Right lobe of liver (tissue), 6 donors: Measurements from ENCODE around the gene DHRSX. TPM values are rescaled to one million over a fixed set of nuclear protein-coding genes. Genes with fewer than 3 reads are reported as not detected.
"Not testable (repeated sequence)": the region's sequence is repeated elsewhere in the genome, so short reads cannot be mapped to it uniquely, and the experiment has no call there.

ENCODE experiments used
- ATAC-seq, 4 donors: fragments of 200-7000 bp; cut with Tn5 transposase; one replicate each; pipeline ENCODE4 v1.9.1; 2020; ENCODE audit warnings: mild to moderate bottlenecking in 4 of 4, moderate library complexity in 4 of 4
- DNase-seq, 3 donors: peaks; one replicate each; pipeline ENCODE4 v3.0.0-alpha.2; 2020
- H3K27ac ChIP-seq, 3 donors: fragments of 200-600 bp; one replicate each; pipeline ENCODE4 v1.8.0; 2022
- H3K27me3 ChIP-seq, 2 donors: fragments of 200-600 bp; one replicate each; pipeline ENCODE4 v1.8.0; 2022
- H3K36me3 ChIP-seq, 4 donors: fragments of 200-600 bp; sonication (generic) in 1 of 4; one replicate each; pipeline versions ENCODE4 v1.5.1 to v1.8.0; 2017 to 2022; ENCODE audit warnings: control low read depth in 1 of 4
- H3K4me1 ChIP-seq, 4 donors: fragments of 200-600 bp; sonication (generic) in 1 of 4; one replicate each; pipeline versions ENCODE4 v1.5.1 to v1.8.0; 2017 to 2022; ENCODE audit warnings: control low read depth in 1 of 4
- H3K4me3 ChIP-seq, 3 donors: fragments of 200-600 bp; one replicate each; pipeline ENCODE4 v1.8.0; 2022
- H3K9me3 ChIP-seq, 4 donors: fragments of 200-600 bp; sonication (generic) in 1 of 4; one replicate each; pipeline versions ENCODE4 v1.5.1 to v1.8.0; 2017 to 2022; ENCODE audit warnings: control low read depth in 1 of 4
- POLR2A ChIP-seq: fragments of 450-650 bp; IDR thresholded peaks from one replicate; pipeline ENCODE4 v1.6.1; 2017; ENCODE audit warnings: antibody characterized with exemption, mild to moderate bottlenecking
- WGBS: methylation state at CpG from one replicate; pipeline ENCODE4 v1.1.6; 2018; ENCODE audit warnings: low coverage, low lambda C conversion rate; ENCODE audit not compliant: insufficient coverage; ENCODE audit errors: missing lambda C conversion rate; 5-methylcytosine and 5-hydroxymethylcytosine counted together
- intact Hi-C, 2 donors: fragments of 100-400 bp; cut with DNase I; formaldehyde crosslinking; loops; one replicate each; pipeline versions ENCODE4 v1.11.2 to v1.14.1; 2022
- total RNA-seq, 6 experiments: library from RNA; depleted of rRNA in 2 of 6; stranded (reverse); fragments of >200 nt in 2 of 6; fragmentation: NEBNext Ultra II Directional in 3 of 6; extraction: Animal tissue kit (Norgen Biotek cat#: 25700) in 3 of 6; gene quantifications; one replicate each; pipeline versions ENCODE4 v1.1.0 to v1.2.4, GENCODE V29; 2016 to 2023
- TF ChIP-seq, protein P1 (sequence below), 4 donors: fragments of 200-600 bp in 3 of 4; fragments of 450-650 bp in 1 of 4; IDR thresholded peaks; one replicate each; pipeline versions ENCODE4 v1.5.1 to v1.8.0; 2016 to 2022; ENCODE audit warnings: antibody characterized with exemption in 4 of 4, mild to moderate bottlenecking in 2 of 4
- donor health status: DM: no; HTN: yes; CAD: no.
- donor health status: DM: no; HTN: no; CAD: no.
- donor health status: DM: no; HTN: no; CAD: no.
- donor health status: DM: no; HTN: yes; CAD: no.
- donor health status: DM: no; HTN: yes; CAD: no.

The DHRSX gene
- total RNA-seq, 6 experiments from 2014 or later: 15.6 to 34.5 (median 29.0) TPM

DNA sequence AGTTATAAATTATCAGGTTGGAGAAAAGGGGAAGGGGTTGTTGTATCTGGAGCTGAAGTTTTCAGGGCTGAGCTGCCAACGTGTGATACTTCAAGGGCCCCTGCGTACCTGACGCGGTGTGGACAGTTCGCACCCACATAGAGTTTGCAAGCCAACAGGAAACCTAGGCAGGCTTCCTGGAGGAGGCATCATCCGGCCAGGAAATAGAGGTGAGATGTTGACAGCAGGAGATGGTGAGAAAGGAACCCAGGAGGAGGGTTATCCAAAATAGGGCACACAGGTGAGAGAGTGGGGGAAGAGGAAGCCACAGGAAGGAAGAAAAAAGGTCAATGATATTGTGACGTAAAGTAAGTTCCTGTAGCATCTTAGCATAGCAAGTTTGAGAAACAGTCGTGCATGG is 127.2 kb downstream of the DHRSX start:
- H3K4me1 ChIP-seq: peaks cover 0 to 3% (median 0%) of the 10 kb centered on the region in 4 donors
- H3K4me3 ChIP-seq: no peak overlapping the region
- intact Hi-C loops: no loop called here
- no peak overlapping the region for H3K27ac ChIP-seq
- no peaks in the 10 kb centered on the region for H3K27me3 ChIP-seq
- H3K9me3 ChIP-seq: no peaks in the 10 kb centered on the region
- TF ChIP-seq POLR2A: no peak
- no peak for ATAC-seq
- WGBS: 89% methylated on average over 8 of the region's 8 CpGs
- no peaks in the 10 kb centered on the region for H3K36me3 ChIP-seq
- no peak for DNase-seq

DNA sequence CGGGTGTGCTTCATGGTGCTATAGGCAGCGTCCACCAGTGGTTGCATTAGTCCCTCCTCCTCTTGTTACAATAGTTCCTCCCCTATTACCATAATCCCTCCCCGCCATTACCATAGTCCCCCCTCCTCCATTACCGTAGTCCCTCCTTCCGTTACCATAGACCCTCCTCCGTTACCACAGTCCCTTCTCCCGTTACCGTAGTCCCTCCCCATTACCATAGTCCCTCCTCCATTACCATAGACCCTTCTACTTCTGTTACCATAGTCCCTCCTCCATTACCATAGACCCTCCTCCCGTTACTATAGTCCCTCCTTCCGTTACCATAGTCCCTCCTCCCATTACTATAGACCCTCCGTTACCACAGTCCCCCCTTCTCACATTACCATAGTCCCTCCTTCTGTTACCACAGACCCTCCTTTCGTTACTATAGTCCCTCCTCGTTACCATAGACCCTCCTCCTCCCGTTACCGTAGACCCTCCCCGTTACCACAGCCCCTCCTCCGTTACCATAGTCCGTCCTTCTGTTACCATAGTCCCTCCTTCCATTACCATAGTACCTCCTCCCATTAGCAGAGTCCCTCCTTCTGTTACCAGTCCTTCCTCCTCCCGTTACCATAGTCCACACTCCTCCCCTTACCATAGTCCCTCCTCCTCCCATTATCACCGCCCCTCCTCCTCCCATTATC is 129.6 kb downstream of the DHRSX start:
- intact Hi-C loops: no loop called here
- Histone ChIP-seq H3K9me3 (no peaks in the 10 kb centered on the region), H3K27ac (no peak overlapping the region), H3K27me3 (no peaks in the 10 kb centered on the region), H3K4me3 (no peak overlapping the region), H3K4me1 (no peaks in the 10 kb centered on the region), H3K36me3 (no peaks in the 10 kb centered on the region)
- TF ChIP-seq, protein P1, sequence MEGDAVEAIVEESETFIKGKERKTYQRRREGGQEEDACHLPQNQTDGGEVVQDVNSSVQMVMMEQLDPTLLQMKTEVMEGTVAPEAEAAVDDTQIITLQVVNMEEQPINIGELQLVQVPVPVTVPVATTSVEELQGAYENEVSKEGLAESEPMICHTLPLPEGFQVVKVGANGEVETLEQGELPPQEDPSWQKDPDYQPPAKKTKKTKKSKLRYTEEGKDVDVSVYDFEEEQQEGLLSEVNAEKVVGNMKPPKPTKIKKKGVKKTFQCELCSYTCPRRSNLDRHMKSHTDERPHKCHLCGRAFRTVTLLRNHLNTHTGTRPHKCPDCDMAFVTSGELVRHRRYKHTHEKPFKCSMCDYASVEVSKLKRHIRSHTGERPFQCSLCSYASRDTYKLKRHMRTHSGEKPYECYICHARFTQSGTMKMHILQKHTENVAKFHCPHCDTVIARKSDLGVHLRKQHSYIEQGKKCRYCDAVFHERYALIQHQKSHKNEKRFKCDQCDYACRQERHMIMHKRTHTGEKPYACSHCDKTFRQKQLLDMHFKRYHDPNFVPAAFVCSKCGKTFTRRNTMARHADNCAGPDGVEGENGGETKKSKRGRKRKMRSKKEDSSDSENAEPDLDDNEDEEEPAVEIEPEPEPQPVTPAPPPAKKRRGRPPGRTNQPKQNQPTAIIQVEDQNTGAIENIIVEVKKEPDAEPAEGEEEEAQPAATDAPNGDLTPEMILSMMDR (IDR thresholded peaks at IDR 0.05): no peak
- no peak for TF ChIP-seq POLR2A
- no peak for DNase-seq
- 85% methylated on average over 19 of the region's 20 CpGs for WGBS
- ATAC-seq: peak in 2 of 4 donors; percentile 19 to 53

DNA sequence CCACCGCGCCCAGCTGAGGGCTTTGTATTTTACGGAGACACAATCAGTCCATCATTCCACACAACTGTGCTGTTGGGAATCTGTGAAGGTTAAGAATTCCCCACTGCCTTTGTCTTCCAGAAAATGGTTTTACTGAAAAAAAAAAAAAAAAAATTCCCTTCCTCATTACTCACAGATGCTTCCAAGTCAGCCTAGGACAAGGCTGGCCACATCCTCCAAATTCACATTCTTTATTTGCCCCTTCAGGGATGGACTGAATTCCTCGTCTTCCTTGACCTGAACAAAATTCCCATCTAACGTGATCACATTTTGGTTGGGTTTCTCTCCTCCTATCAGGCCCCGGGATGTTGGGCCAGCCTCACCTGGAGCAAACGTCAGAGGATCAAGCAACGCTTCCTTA is 130.3 kb downstream of the DHRSX start:
- no peak for TF ChIP-seq POLR2A
- TF ChIP-seq, protein P1 (IDR thresholded peaks at IDR 0.05): no peak
- no peaks in the 10 kb centered on the region for H3K36me3 ChIP-seq
- 90% methylated on average over 8 of the region's 8 CpGs for WGBS
- intact Hi-C loops: no loop called here
- ATAC-seq: no peak
- H3K4me1 ChIP-seq: no peaks in the 10 kb centered on the region
- H3K27me3 ChIP-seq: no peaks in the 10 kb centered on the region
- H3K4me3 ChIP-seq: no peak overlapping the region
- H3K9me3 ChIP-seq: no peaks in the 10 kb centered on the region
- H3K27ac ChIP-seq: no peak overlapping the region
- no peak for DNase-seq

DNA sequence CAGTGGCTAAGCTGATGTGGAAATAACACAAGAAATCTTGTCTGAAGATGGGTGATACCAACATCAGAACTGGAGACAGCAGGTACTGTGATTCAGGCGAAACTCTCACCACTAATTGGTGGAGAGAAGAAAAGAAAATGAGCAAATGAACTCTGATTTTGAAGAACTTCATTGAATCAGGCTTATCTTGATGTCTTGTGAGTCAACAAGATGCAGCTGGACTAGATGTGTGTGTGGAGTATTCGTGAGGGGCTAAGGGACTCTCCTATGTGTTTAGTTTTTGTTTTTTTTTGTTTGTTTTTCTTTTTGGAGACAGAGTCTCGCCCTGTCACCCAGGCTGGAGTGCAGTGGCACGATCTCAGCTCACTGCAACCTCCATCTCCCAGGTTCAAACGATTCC is 131.6 kb downstream of the DHRSX start:
- ATAC-seq: peak in 1 of 4 donors; percentile 17
- no peaks in the 10 kb centered on the region for H3K36me3 ChIP-seq
- H3K9me3 ChIP-seq: no peaks in the 10 kb centered on the region
- H3K4me1 ChIP-seq: no peaks in the 10 kb centered on the region
- TF ChIP-seq POLR2A: no peak
- TF ChIP-seq, protein P1 (IDR thresholded peaks at IDR 0.05): no peak
- intact Hi-C loops: no loop called here
- no peak overlapping the region for H3K27ac ChIP-seq
- H3K4me3 ChIP-seq: no peak overlapping the region
- DNase-seq: no peak
- H3K27me3 ChIP-seq: no peaks in the 10 kb centered on the region
- WGBS: 82% methylated on average over 5 of the region's 5 CpGs

DNA sequence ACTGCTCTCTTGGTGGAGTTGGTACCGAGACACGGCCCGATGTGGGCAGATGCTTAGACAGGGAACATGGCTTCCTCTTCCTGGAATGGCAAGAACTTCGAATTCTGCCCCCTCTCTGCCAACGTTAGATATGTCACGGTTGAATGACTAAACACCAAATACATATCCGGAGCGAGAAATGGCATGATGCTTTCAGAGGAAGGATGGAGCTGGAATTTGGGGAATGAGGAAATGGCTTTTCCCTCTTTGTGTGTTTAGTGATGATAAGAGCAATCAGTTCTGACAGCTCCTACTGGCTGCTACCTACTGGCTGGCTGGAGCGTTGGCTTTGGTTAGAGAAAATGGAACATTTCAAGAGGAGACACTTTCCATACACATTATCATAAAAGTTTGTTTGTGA is 140.0 kb downstream of the DHRSX start:
- H3K4me1 ChIP-seq: no peaks in the 10 kb centered on the region
- no peak overlapping the region for H3K27ac ChIP-seq
- peak in 1 of 4 donors; percentile 22 for ATAC-seq
- intact Hi-C loops: no loop called here
- no peak overlapping the region for H3K4me3 ChIP-seq
- no peak for TF ChIP-seq POLR2A
- TF ChIP-seq, protein P1 (IDR thresholded peaks at IDR 0.05): no peak
- 55% methylated on average over 4 of the region's 9 CpGs for WGBS
- no peak for DNase-seq
- H3K27me3 ChIP-seq: no peaks in the 10 kb centered on the region
- no peaks in the 10 kb centered on the region for H3K36me3 ChIP-seq
- H3K9me3 ChIP-seq: no peaks in the 10 kb centered on the region

DNA sequence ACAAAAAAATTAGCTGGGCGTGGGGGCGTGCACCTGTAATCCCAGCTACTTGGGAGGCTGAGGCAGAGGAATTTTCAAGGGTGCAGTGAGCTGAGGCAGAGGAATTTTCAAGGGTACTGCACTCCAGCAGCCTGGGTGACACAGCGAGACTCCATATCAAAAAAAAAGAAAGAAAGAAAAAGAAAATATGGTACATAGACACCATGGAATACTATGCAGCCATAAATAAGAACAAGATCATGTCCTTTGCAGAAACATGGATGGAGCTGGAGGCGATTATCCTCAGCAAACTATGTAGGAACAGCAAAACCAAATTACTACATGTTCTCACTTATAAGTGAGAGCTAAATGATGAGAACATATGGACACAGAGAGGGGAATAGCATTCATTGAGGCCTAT is 141.3 kb downstream of the DHRSX start:
- H3K4me3 ChIP-seq, H3K27me3 ChIP-seq, intact Hi-C loops, H3K36me3 ChIP-seq, DNase-seq, H3K9me3 ChIP-seq, ATAC-seq, H3K27ac ChIP-seq, H3K4me1 ChIP-seq: not testable (repeated sequence)
- 74% methylated on average over 3 of the region's 4 CpGs for WGBS
